ENCODE results near the gene RPL9. TPM values are rescaled to one million over a fixed set of nuclear protein-coding genes. Genes with fewer than 3 reads are reported as not detected.

The RPL9 gene
- total RNA-seq, 1 experiment from 2014 or later = 1,657 TPM

- ChIA-PET CTCF (no interaction called here), RAD21 (ENCODE audit: low non-redundant PET in 1 of 2, low total read pairs in 2 of 2, uncharacterized antibody in 2 of 2, unreplicated experiment in 2 of 2) (no interaction called here), POLR2A (no interaction called here)
- Histone ChIP-seq H3K9ac (ENCODE audit: low read length) (no peak overlapping the region), H3K79me2 (ENCODE audit: insufficient read depth, low read length) (no peaks in the 10 kb centered on the region), H3K27ac (ENCODE audit: low read depth, low read length) (no peak overlapping the region), H3K36me3 (ENCODE audit: control insufficient read depth in 1 of 2, insufficient read depth in 2 of 2, low read length in 2 of 2) (peaks cover 6 to 11% of the 10 kb centered on the region in 2 experiments; a peak in 3 of 4 replicates), H3K27me3 (ENCODE audit: insufficient read depth, low read length) (no peaks in the 10 kb centered on the region), H3K9me2 (ENCODE audit: insufficient read depth) (no peaks in the 10 kb centered on the region), H3K4me1 (ENCODE audit: control insufficient read depth in 1 of 2, insufficient read depth in 2 of 2, low read length in 2 of 2) (no peaks in the 10 kb centered on the region), H4K20me1 (ENCODE audit: insufficient read depth) (no peaks in the 10 kb centered on the region), H3K4me2 (ENCODE audit: low read length) (no peak overlapping the region), H2AFZ (ENCODE audit: low read depth, low read length, poor library complexity, severe bottlenecking) (no peak overlapping the region), H3K4me3 (replicated peaks in 1 of 2; ENCODE audit: low read depth in 1 of 2, low read length in 2 of 2) (no peak overlapping the region), H3K9me3 (ENCODE audit: control insufficient read depth in 1 of 2, insufficient read depth in 1 of 2, low read depth in 1 of 2, low read length in 2 of 2) (no peaks in the 10 kb centered on the region)
- DNase-seq (ENCODE audit: low read depth, low spot score) (no peak), ATAC-seq (no peak)
- intact Hi-C loops (cut with micrococcal nuclease) = no loop called here
- TF ChIP-seq ZBTB33 (IDR thresholded peaks at IDR 0.05; ENCODE audit: extremely low read depth, insufficient replicate concordance, low read length) (no peak), SIN3A (IDR thresholded peaks at IDR 0.05; ENCODE audit: low read depth) (no peak), POLR2A (IDR thresholded peaks at IDR 0.05; ENCODE audit: borderline replicate concordance, extremely low read depth, insufficient read depth, insufficient read length) (no peak), YY1 (IDR thresholded peaks at IDR 0.05; ENCODE audit: extremely low read depth, insufficient replicate concordance, low read depth, low read length) (no peak), TCF7L2 (IDR thresholded peaks at IDR 0.05; ENCODE audit: borderline replicate concordance, extremely low read depth, insufficient read depth, insufficient read length) (no peak)
- BruUV-seq (replicated peaks) = no TSS peak
Observed at GRCh38 chr4:39476187-39476895, 17.6 kb upstream of the RPL9 start.

DNA sequence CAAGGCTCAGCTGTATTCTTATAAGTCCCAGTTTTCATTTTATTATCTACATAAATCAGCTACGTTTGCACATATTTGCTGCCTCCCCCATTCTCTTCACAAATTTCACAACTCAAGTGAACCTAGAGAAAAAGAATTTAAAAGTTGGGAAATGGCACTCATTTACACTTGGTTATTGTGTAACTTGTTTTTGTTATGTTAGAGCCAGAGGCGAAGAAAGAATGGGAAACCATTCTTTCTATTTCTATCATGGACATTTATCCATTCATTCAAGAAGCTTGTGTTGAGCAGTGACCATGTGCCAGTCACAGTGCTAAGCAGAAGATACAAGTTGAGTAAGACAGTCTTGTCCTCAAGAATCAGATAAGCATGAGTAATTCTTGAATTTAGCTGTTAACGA, 13.7 kb upstream of the RPL9 start:
- Histone ChIP-seq H3K4me2 (ENCODE audit: low read length) (no peak overlapping the region), H3K9ac (ENCODE audit: low read length) (no peak overlapping the region), H3K9me2 (ENCODE audit: insufficient read depth) (no peaks in the 10 kb centered on the region), H2AFZ (ENCODE audit: low read depth, low read length, poor library complexity, severe bottlenecking) (no peak overlapping the region), H3K79me2 (ENCODE audit: insufficient read depth, low read length) (0 out of 2 replicates have a peak, but pooled peaks cover 1% of the 10 kb centered on the region), H3K4me1 (ENCODE audit: control insufficient read depth in 1 of 2, insufficient read depth in 2 of 2, low read length in 2 of 2) (peaks cover 0 to 5% of the 10 kb centered on the region in 2 experiments; a peak in 2 of 4 replicates), H3K27ac (ENCODE audit: low read depth, low read length) (no peak overlapping the region), H3K9me3 (ENCODE audit: control insufficient read depth in 1 of 2, insufficient read depth in 1 of 2, low read depth in 1 of 2, low read length in 2 of 2) (no peaks in the 10 kb centered on the region), H3K36me3 (ENCODE audit: control insufficient read depth in 1 of 2, insufficient read depth in 2 of 2, low read length in 2 of 2) (peaks cover 14 to 20% of the 10 kb centered on the region in 2 experiments), H3K27me3 (ENCODE audit: insufficient read depth, low read length) (no peaks in the 10 kb centered on the region), H4K20me1 (ENCODE audit: insufficient read depth) (no peaks in the 10 kb centered on the region), H3K4me3 (replicated peaks in 1 of 2; ENCODE audit: low read depth in 1 of 2, low read length in 2 of 2) (no peak overlapping the region)
- CTCF ChIA-PET = no interaction called here
- DNase-seq (ENCODE audit: low read depth, low spot score) = no peak
- BruUV-seq (replicated peaks) = no TSS peak
- POLR2A ChIA-PET = no interaction called here
- intact Hi-C loops (cut with micrococcal nuclease) = no loop called here
- RAD21 ChIA-PET (ENCODE audit: low non-redundant PET in 1 of 2, low total read pairs in 2 of 2, uncharacterized antibody in 2 of 2, unreplicated experiment in 2 of 2) = no interaction called here
- no peak for ATAC-seq
- no peak for TF ChIP-seq SIN3A (IDR thresholded peaks at IDR 0.05; ENCODE audit: low read depth)
- TF ChIP-seq, protein P1, sequence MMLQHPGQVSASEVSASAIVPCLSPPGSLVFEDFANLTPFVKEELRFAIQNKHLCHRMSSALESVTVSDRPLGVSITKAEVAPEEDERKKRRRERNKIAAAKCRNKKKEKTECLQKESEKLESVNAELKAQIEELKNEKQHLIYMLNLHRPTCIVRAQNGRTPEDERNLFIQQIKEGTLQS (IDR thresholded peaks at IDR 0.05) = no peak
- TF ChIP-seq CBX3 (IDR thresholded peaks at IDR 0.05; ENCODE audit: low read depth) = no peak
- no peak for TF ChIP-seq CEBPB (IDR thresholded peaks at IDR 0.05; ENCODE audit: low read depth)
- no peak for TF ChIP-seq SRF (IDR thresholded peaks at IDR 0.05; ENCODE audit: low read depth)
- TF ChIP-seq, protein P2, sequence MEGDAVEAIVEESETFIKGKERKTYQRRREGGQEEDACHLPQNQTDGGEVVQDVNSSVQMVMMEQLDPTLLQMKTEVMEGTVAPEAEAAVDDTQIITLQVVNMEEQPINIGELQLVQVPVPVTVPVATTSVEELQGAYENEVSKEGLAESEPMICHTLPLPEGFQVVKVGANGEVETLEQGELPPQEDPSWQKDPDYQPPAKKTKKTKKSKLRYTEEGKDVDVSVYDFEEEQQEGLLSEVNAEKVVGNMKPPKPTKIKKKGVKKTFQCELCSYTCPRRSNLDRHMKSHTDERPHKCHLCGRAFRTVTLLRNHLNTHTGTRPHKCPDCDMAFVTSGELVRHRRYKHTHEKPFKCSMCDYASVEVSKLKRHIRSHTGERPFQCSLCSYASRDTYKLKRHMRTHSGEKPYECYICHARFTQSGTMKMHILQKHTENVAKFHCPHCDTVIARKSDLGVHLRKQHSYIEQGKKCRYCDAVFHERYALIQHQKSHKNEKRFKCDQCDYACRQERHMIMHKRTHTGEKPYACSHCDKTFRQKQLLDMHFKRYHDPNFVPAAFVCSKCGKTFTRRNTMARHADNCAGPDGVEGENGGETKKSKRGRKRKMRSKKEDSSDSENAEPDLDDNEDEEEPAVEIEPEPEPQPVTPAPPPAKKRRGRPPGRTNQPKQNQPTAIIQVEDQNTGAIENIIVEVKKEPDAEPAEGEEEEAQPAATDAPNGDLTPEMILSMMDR (IDR thresholded peaks at IDR 0.05 in 2 of 3, conservative IDR thresholded peaks at IDR 0.05 in 1 of 3; ENCODE audit: borderline replicate concordance in 1 of 3, insufficient read depth in 1 of 3, low read depth in 2 of 3, low read length in 2 of 3) = no peak
- TF ChIP-seq TCF7L2 (IDR thresholded peaks at IDR 0.05; ENCODE audit: borderline replicate concordance, extremely low read depth, insufficient read depth, insufficient read length) = no peak
- TF ChIP-seq ZBTB33 (IDR thresholded peaks at IDR 0.05; ENCODE audit: extremely low read depth, insufficient replicate concordance, low read length) = no peak
- no peak for TF ChIP-seq POLR2AphosphoS5 (IDR thresholded peaks at IDR 0.05; ENCODE audit: low read depth, low read length)
- no peak for TF ChIP-seq EZH2 (IDR thresholded peaks at IDR 0.05)

Measured in HCT116 (cell line).